ENCODE results near the gene KCNE1.
"Not testable (repeated sequence)": the region's sequence is repeated elsewhere in the genome, so short reads cannot be mapped to it uniquely, and the experiment has no call there.

Gene KCNE1

GRCh38 chr21:34511787-34512455, at the start of gene KCNE1:
Gene KCNE1 (minus strand): TSS chr21:34512210. CDS start chr21:34449634, 62,576 bp downstream.
- DNase-seq = no peak

- no peak for DNase-seq
Observed at GRCh38 chr21:34561806-34562205, 49.8 kb upstream of the KCNE1 start.

GRCh38 chr21:34560609-34561008, 48.6 kb upstream of the KCNE1 start:
- DNase-seq = no peak

GRCh38 chr21:34560021-34560420, 48.0 kb upstream of the KCNE1 start:
- DNase-seq = no peak

- no peak for DNase-seq
Observed at GRCh38 chr21:34559089-34559631, 47.1 kb upstream of the KCNE1 start.

- no peak for DNase-seq
Observed at GRCh38 chr21:34558166-34558565, 46.2 kb upstream of the KCNE1 start.

GRCh38 chr21:34557261-34557660, 45.3 kb upstream of the KCNE1 start:
- no peak for DNase-seq

GRCh38 chr21:34554670-34555069, 42.7 kb upstream of the KCNE1 start:
- not testable (repeated sequence) for DNase-seq

GRCh38 chr21:34554227-34554626, 42.2 kb upstream of the KCNE1 start:
- DNase-seq = no peak

GRCh38 chr21:34553151-34553952, 41.3 kb upstream of the KCNE1 start:
- DNase-seq = no peak

GRCh38 chr21:34552360-34553098, 40.5 kb upstream of the KCNE1 start:
- DNase-seq = no peak

GRCh38 chr21:34550182-34550799, 38.3 kb upstream of the KCNE1 start:
- no peak for DNase-seq

GRCh38 chr21:34548781-34549376, 36.9 kb upstream of the KCNE1 start:
- DNase-seq = no peak

- no peak for DNase-seq
Observed at GRCh38 chr21:34546542-34546941, 34.5 kb upstream of the KCNE1 start.

- DNase-seq = no peak
Observed at GRCh38 chr21:34545079-34545884, 33.3 kb upstream of the KCNE1 start.

- DNase-seq = no peak
Observed at GRCh38 chr21:34544032-34544496, 32.1 kb upstream of the KCNE1 start.

GRCh38 chr21:34543017-34543416, 31.0 kb upstream of the KCNE1 start:
- no peak for DNase-seq

GRCh38 chr21:34540206-34540605, 28.2 kb upstream of the KCNE1 start:
- DNase-seq = no peak

GRCh38 chr21:34537838-34538237, 25.8 kb upstream of the KCNE1 start:
- DNase-seq = no peak

- DNase-seq = no peak
Observed at GRCh38 chr21:34536820-34537219, 24.8 kb upstream of the KCNE1 start.

- no peak for DNase-seq
Observed at GRCh38 chr21:34536311-34536710, 24.3 kb upstream of the KCNE1 start.

All from activated effector memory CD4-positive, alpha-beta T cell treated with Interleukin-2 at 50 U/mL for 16 hours (primary cell).